K562 (cell line): ENCODE data around the gene RLIM. TPM values are rescaled to one million over a fixed set of nuclear protein-coding genes. Genes with fewer than 3 reads are reported as not detected.

ENCODE experiments used
- ATAC-seq: fragments of 200-7000 bp; cut with Tn5 transposase; 3 replicates; pipeline ENCODE4 v1.9.1; 2020; ENCODE audit warnings: moderate library complexity
- BruUV-seq: library from RNA; stranded (reverse); fragments of 400-500 nt; replicated peaks from 2 replicates; lab custom pipeline; 2021; lab: Mats Ljungman, UMichigan
- CTCF ChIA-PET: fragments of 300-600 bp; formaldehyde crosslinking; extraction: SDS; loops from one replicate; lab custom pipeline; 2021; ENCODE audit warnings: low intra/inter-chr PET ratio; lab: Yijun Ruan, JAX
- POLR2A ChIA-PET: fragments of 300-600, 350-650 bp; sonication (Branson Sonifier 250); formaldehyde crosslinking; extraction: SDS; loops from one replicate; lab custom pipeline; 2021; ENCODE audit warnings: antibody characterized with exemption, inconsistent platforms; lab: Yijun Ruan, JAX
- DNase-seq, 4 experiments: peaks; one replicate each; pipeline versions ENCODE4 v3.0.0 to v3.0.0-alpha.2; 2011 to 2018; ENCODE audit warnings: low spot score in 3 of 4, mixed read lengths in 3 of 4; ENCODE audit errors: extremely low read depth in 1 of 4
- FAIRE-seq: peaks from 2 replicates; lab custom pipeline; 2011; peaks lifted over from hg19 to GRCh38; lab: Jason Lieb, UNC
- H2AFZ ChIP-seq: 2 replicates; pipeline ENCODE4 v1.6.0; 2011; ENCODE audit warnings: low read depth, low read length, control low read depth, inconsistent platforms
- H3K27ac ChIP-seq: fragments of 200-600 bp; 3 replicates; pipeline ENCODE4 v1.8.0; 2011; ENCODE audit warnings: low read depth, mild to moderate bottlenecking, control low read depth, inconsistent platforms, low read length, moderate library complexity, mixed read lengths; ENCODE audit errors: extremely low read depth
- H3K27me3 ChIP-seq, 2 experiments: fragments of 300-600 bp in 1 of 2; 2 replicates in 1 of 2; 3 replicates in 1 of 2; pipeline versions ENCODE4 v1.6.0 to v1.8.0; 2011; ENCODE audit warnings: inconsistent platforms in 2 of 2, low read length in 2 of 2, mild to moderate bottlenecking in 1 of 2, mixed read lengths in 1 of 2, moderate library complexity in 1 of 2; ENCODE audit not compliant: control insufficient read depth in 2 of 2, insufficient read depth in 2 of 2
- H3K36me3 ChIP-seq: fragments of 300-600 bp; 3 replicates; pipeline ENCODE4 v1.8.0; 2011; ENCODE audit warnings: mild to moderate bottlenecking, low read length, inconsistent platforms; ENCODE audit not compliant: control insufficient read depth, insufficient read depth
- H3K4me1 ChIP-seq, 2 experiments: fragments of 200-600 bp in 1 of 2; replicated peaks in 1 of 2; 2 replicates in 1 of 2; 3 replicates in 1 of 2; pipeline versions ENCODE4 v1.5.1 to v1.8.0; 2011; ENCODE audit warnings: inconsistent platforms in 2 of 2, low read length in 2 of 2, mild to moderate bottlenecking in 1 of 2, mixed read lengths in 1 of 2, moderate library complexity in 1 of 2; ENCODE audit not compliant: control insufficient read depth in 2 of 2, insufficient read depth in 2 of 2
- H3K4me2 ChIP-seq: 2 replicates; pipeline ENCODE4 v1.6.1; 2011; ENCODE audit warnings: low read length, control low read depth, inconsistent platforms, mixed read lengths; ENCODE audit not compliant: insufficient read depth
- H3K4me3 ChIP-seq: fragments of 200-600 bp; sonication (generic), shearing (Covaris generic); 2 replicates; pipeline ENCODE4 v1.5.1; 2016; ENCODE audit warnings: control low read depth, inconsistent platforms
- H3K79me2 ChIP-seq: fragments of 200-600 bp; 3 replicates; pipeline ENCODE4 v1.8.0; 2011; ENCODE audit warnings: low read length, inconsistent platforms; ENCODE audit not compliant: control insufficient read depth, insufficient read depth
- H3K9ac ChIP-seq, 2 experiments: 2 replicates each; pipeline versions ENCODE4 v1.6.0 to v1.6.1; 2011; ENCODE audit warnings: low read depth in 2 of 2, low read length in 2 of 2, control low read depth in 1 of 2, inconsistent platforms in 1 of 2, mild to moderate bottlenecking in 1 of 2, mixed read lengths in 1 of 2; ENCODE audit not compliant: insufficient read depth in 1 of 2
- H3K9me1 ChIP-seq: one replicate; pipeline ENCODE4 v1.6.0; 2011; ENCODE audit warnings: inconsistent platforms, mild to moderate bottlenecking, low read length, moderate library complexity; ENCODE audit not compliant: control insufficient read depth, insufficient read depth
- H3K9me3 ChIP-seq: replicated peaks from 2 replicates; pipeline ENCODE4 v1.5.1; 2011; ENCODE audit warnings: low read depth, low read length, inconsistent platforms; ENCODE audit not compliant: control insufficient read depth, insufficient read depth
- H4K20me1 ChIP-seq: replicated peaks from 2 replicates; pipeline ENCODE4 v1.6.1; 2011; ENCODE audit warnings: low read length, inconsistent platforms, mixed read lengths; ENCODE audit not compliant: control insufficient read depth, insufficient read depth
- BMI1 ChIP-seq: fragments of 150-350 bp; IDR thresholded peaks from 2 replicates; pipeline ENCODE4 v1.6.1; 2014; ENCODE audit warnings: low read length
- CBFB ChIP-seq: sonication (generic); formaldehyde crosslinking; IDR thresholded peaks from 2 replicates; pipeline ENCODE4 v1.4.0; 2020; ENCODE audit warnings: mild to moderate bottlenecking, missing genetic modification reagents
- EP300 ChIP-seq: IDR thresholded peaks from 2 replicates; pipeline ENCODE4 v1.6.1; 2012; ENCODE audit warnings: low read length, improper control_type of control experiment
- ETV1 ChIP-seq: fragments of 450-650 bp; conservative IDR thresholded peaks from 2 replicates; pipeline ENCODE4 v1.6.1; 2016; ENCODE audit warnings: missing genetic modification characterization, control low read depth, low read depth, missing compliant biosample characterization
- FOXP1 ChIP-seq: sonication (generic); formaldehyde crosslinking; IDR thresholded peaks from 2 replicates; pipeline ENCODE4 v1.8.0; 2022; ENCODE audit warnings: mild to moderate bottlenecking, missing genetic modification reagents
- GATAD2A ChIP-seq: fragments of 450-650 bp; IDR thresholded peaks from 2 replicates; pipeline ENCODE4 v1.6.1; 2017
- HINFP ChIP-seq: fragments of 450-650 bp; conservative IDR thresholded peaks from 2 replicates; pipeline ENCODE4 v1.6.1; 2016; ENCODE audit warnings: missing genetic modification characterization, low read depth, mild to moderate bottlenecking, control low read depth, missing compliant biosample characterization
- LCOR ChIP-seq: sonication (generic); formaldehyde crosslinking; IDR thresholded peaks from 2 replicates; pipeline ENCODE4 v1.8.0; 2022; ENCODE audit warnings: mild to moderate bottlenecking, missing genetic modification reagents
- LEF1 ChIP-seq: fragments of 450-650 bp; IDR thresholded peaks from 2 replicates; pipeline ENCODE4 v1.6.1; 2016; ENCODE audit warnings: mild to moderate bottlenecking
- MCM3 ChIP-seq: fragments of 450-650 bp; IDR thresholded peaks from 2 replicates; pipeline ENCODE4 v1.6.1; 2016
- MCM5 ChIP-seq: fragments of 450-650 bp; IDR thresholded peaks from 2 replicates; pipeline ENCODE4 v1.6.1; 2016; ENCODE audit warnings: low read depth
- NFE2L1 ChIP-seq: fragments of 450-650 bp; IDR thresholded peaks from 2 replicates; pipeline ENCODE4 v1.6.1; 2016; ENCODE audit warnings: missing genetic modification characterization, low read depth, mild to moderate bottlenecking, missing compliant biosample characterization, moderate library complexity, borderline replicate concordance
- NR4A1 ChIP-seq, 2 experiments: fragments of 250-450 bp in 1 of 2; fragments of 450-650 bp in 1 of 2; sonication (Bioruptor Pico) in 1 of 2; IDR thresholded peaks; 2 replicates each; pipeline versions ENCODE4 v1.4.0 to v1.6.1; 2016 to 2020; ENCODE audit warnings: mild to moderate bottlenecking in 2 of 2, missing compliant biosample characterization in 1 of 2, missing genetic modification characterization in 1 of 2, moderate library complexity in 1 of 2
- PHF21A ChIP-seq: fragments of 450-650 bp; IDR thresholded peaks from 2 replicates; pipeline ENCODE4 v1.6.1; 2017; ENCODE audit warnings: low read depth, borderline replicate concordance
- RBM14 ChIP-seq: fragments of 200-400 bp; formaldehyde crosslinking; IDR thresholded peaks from 2 replicates; pipeline ENCODE4 v1.6.1; 2018; ENCODE audit warnings: low read depth, mild to moderate bottlenecking, low read length, moderate library complexity, borderline replicate concordance; ENCODE audit not compliant: insufficient read depth
- SAP30 ChIP-seq: fragments of 200-600 bp; sonication (generic); IDR thresholded peaks from 2 replicates; pipeline ENCODE4 v1.6.1; 2012; ENCODE audit warnings: borderline replicate concordance, low read depth, mild to moderate bottlenecking, moderate library complexity, low read length, control low read depth, inconsistent platforms; ENCODE audit not compliant: insufficient read depth, poor library complexity, severe bottlenecking
- SNAPC5 ChIP-seq: fragments of 250-450 bp; sonication (Bioruptor Pico); IDR thresholded peaks from 2 replicates; pipeline ENCODE4 v1.8.0; 2021; ENCODE audit warnings: moderate library complexity, mild to moderate bottlenecking, inconsistent platforms
- TRIM25 ChIP-seq: fragments of 450-650 bp; IDR thresholded peaks from 2 replicates; pipeline ENCODE4 v1.7.0; 2016; ENCODE audit warnings: borderline replicate concordance
- ZNF77 ChIP-seq: fragments of 250-450 bp; sonication (Bioruptor Pico); IDR thresholded peaks from 2 replicates; pipeline ENCODE4 v1.5.0; 2020
- ZZZ3 ChIP-seq: fragments of 450-650 bp; IDR thresholded peaks from 2 replicates; pipeline ENCODE4 v1.6.1; 2016; ENCODE audit warnings: antibody characterized with exemption, mild to moderate bottlenecking, moderate library complexity
- WGBS: fragments of 100-300 bp; shearing (Covaris generic); methylation state at CpG from one replicate; pipeline ENCODE4 v1.1.6; 2016; ENCODE audit warnings: low coverage, mixed read lengths; ENCODE audit not compliant: insufficient coverage; ENCODE audit errors: missing lambda C conversion rate; 5-methylcytosine and 5-hydroxymethylcytosine counted together
- in situ Hi-C: fragments of 300-500 bp; cut with MboI; formaldehyde crosslinking; loops from 4 replicates; pipeline ENCODE4 v1.15.0; 2018; ENCODE audit warnings: inconsistent platforms, mixed read lengths
- intact Hi-C: fragments of 100-400 bp; cut with micrococcal nuclease; formaldehyde crosslinking; loops from 2 replicates; pipeline ENCODE4 v1.14.2; 2022
- polyA plus RNA-seq, 8 experiments: library from polyadenylated mRNA; depleted of rRNA in 4 of 8; stranded (reverse) in 5 of 8; unstranded in 3 of 8; fragments of >200 nt; fragmentation: Nextera tagmentation in 2 of 8; fragmentation: Illumina TruSeq in 1 of 8; extraction: Ambion mirVana in 2 of 8; extraction: Trizol in 1 of 8; gene quantifications; 2 replicates each; pipeline versions ENCODE4 v1.2.1 to v1.2.3, GENCODE V29; 2011 to 2014; ENCODE audit warnings: inconsistent platforms in 1 of 8, missing spikeins in 1 of 8
- total RNA-seq, 7 experiments: library from RNA; depleted of rRNA in 6 of 7; stranded (reverse); fragments of >200 nt in 6 of 7; fragmentation: Illumina TruSeq in 2 of 7; extraction: Trizol in 2 of 7; gene quantifications; 2 replicates each; pipeline versions ENCODE4 v1.2.1 to v1.2.3, GENCODE V29; 2011 to 2021; ENCODE audit warnings: low replicate concordance in 1 of 7

The RLIM gene
- total and polyA plus RNA-seq, 9 of the 15 experiments (the other 6 are each of a cell fraction or from before 2014, with no cell fraction given) = 4.2 to 31.4 (median 14.9) TPM

- Histone ChIP-seq H2AFZ (no peak overlapping the region), H3K9me3 (no peaks in the 10 kb centered on the region), H3K36me3 (no peaks in the 10 kb centered on the region), H3K4me1 (no peaks in the 10 kb centered on the region), H3K27me3 (no peaks in the 10 kb centered on the region), H3K27ac (no peak overlapping the region), H3K4me3 (no peak overlapping the region), H3K79me2 (no peaks in the 10 kb centered on the region), H3K4me2 (no peak overlapping the region), H4K20me1 (no peaks in the 10 kb centered on the region), H3K9ac (no peak overlapping the region), H3K9me1 (no peaks in the 10 kb centered on the region)
- in situ Hi-C loops = no loop called here
- no peak for DNase-seq
- no peak for ATAC-seq
- WGBS = 67% methylated on average over 1 of the region's 2 CpGs
- no TSS peak for BruUV-seq
- no peak for FAIRE-seq
- intact Hi-C loops = loop anchor here (2.0 kb wide), 1 partner anchor 697 kb away; no protein-coding TSS in a partner anchor
- POLR2A ChIA-PET = no interaction called here
- TF ChIP-seq BMI1 = no peak
- TF ChIP-seq HINFP (tag) = no peak
- TF ChIP-seq SNAPC5 (CRISPR knock-in tag) = no peak
- TF ChIP-seq NFE2L1 (tag) = no peak
- TF ChIP-seq SAP30 = no peak
- no peak for TF ChIP-seq MCM5
- TF ChIP-seq EP300 = no peak
- no peak for TF ChIP-seq LCOR
- TF ChIP-seq ZNF77 (CRISPR knock-in tag) = no peak
- TF ChIP-seq ETV1 (tag) = no peak
- TF ChIP-seq LEF1 = no peak
- no peak for TF ChIP-seq NR4A1 (CRISPR knock-in tag; IDR thresholded peaks at IDR 0.05)
- no peak for TF ChIP-seq NR4A1 (tag; IDR thresholded peaks at IDR 0.05)
- TF ChIP-seq CBFB (CRISPR knock-in tag) = no peak
- no peak for TF ChIP-seq MCM3
- TF ChIP-seq GATAD2A = no peak
- no peak for TF ChIP-seq ZZZ3
- no peak for TF ChIP-seq TRIM25
- no peak for TF ChIP-seq RBM14
- TF ChIP-seq FOXP1 = no peak
- no peak for TF ChIP-seq PHF21A
- CTCF ChIA-PET = no interaction called here
Observed at GRCh38 chrX:74551934-74552333, 62.5 kb downstream of the RLIM start.
